CD4-positive, alpha-beta T cell (primary cell): ENCODE results near the gene DAND5. TPM values are rescaled to one million over a fixed set of nuclear protein-coding genes. Genes with fewer than 3 reads are reported as not detected.

Source experiments
- ATAC-seq: fragments of 200-7000 bp; cut with Tn5 transposase; one replicate; pipeline ENCODE4 v1.10.0; 2022; ENCODE audit warnings: mild to moderate bottlenecking; ENCODE audit not compliant: poor library complexity
- CTCF ChIA-PET: fragments of 350-600 bp; sonication (Branson Sonifier 250); formaldehyde crosslinking; loops from one replicate; lab custom pipeline; 2021; ENCODE audit warnings: antibody characterized with exemption, inconsistent platforms; lab: Charles Lee
- POLR2A ChIA-PET: fragments of 350-600 bp; sonication (Branson Sonifier 250); formaldehyde crosslinking; loops from one replicate; lab custom pipeline; 2021; ENCODE audit warnings: antibody characterized with exemption, inconsistent platforms; lab: Charles Lee
- DNase-seq, 14 experiments: peaks; one replicate each; pipeline ENCODE4 v3.0.0-alpha.2; 2013 to 2020; ENCODE audit warnings: mixed read lengths in 2 of 14
- H3K27ac ChIP-seq, 2 donors: one replicate each; pipeline versions ENCODE4 v1.5.1 to v1.7.0; 2013; ENCODE audit warnings: low read length in 2 of 2, low read depth in 1 of 2, mild to moderate bottlenecking in 1 of 2
- H3K27me3 ChIP-seq, 2 experiments: 1 replicate in 1 of 2; 2 replicates in 1 of 2; pipeline versions ENCODE4 v1.6.1 to v1.7.0; 2013; ENCODE audit warnings: low read length in 2 of 2, control low read depth in 1 of 2, mild to moderate bottlenecking in 1 of 2, moderate library complexity in 1 of 2; ENCODE audit not compliant: insufficient read depth in 2 of 2, control insufficient read depth in 1 of 2
- H3K36me3 ChIP-seq: one replicate; pipeline ENCODE4 v1.6.1; 2013; ENCODE audit warnings: low read length, control low read depth; ENCODE audit not compliant: insufficient read depth
- H3K4me1 ChIP-seq: one replicate; pipeline ENCODE4 v1.6.1; 2013; ENCODE audit warnings: low read length, control low read depth; ENCODE audit not compliant: insufficient read depth
- H3K4me3 ChIP-seq: one replicate; pipeline ENCODE4 v1.5.1; 2013; ENCODE audit warnings: mild to moderate bottlenecking, low read length, moderate library complexity
- H3K9me3 ChIP-seq, 2 experiments: 1 replicate in 1 of 2; 2 replicates in 1 of 2; pipeline versions ENCODE4 v1.6.1 to v1.7.0; 2013; ENCODE audit warnings: low read length in 2 of 2, mild to moderate bottlenecking in 2 of 2, control low read depth in 1 of 2, moderate library complexity in 1 of 2; ENCODE audit not compliant: control insufficient read depth in 1 of 2, insufficient read depth in 1 of 2
- H3K27ac Mint-ChIP-seq: one replicate; pipeline ENCODE4 v1.8.0; 2020; ENCODE audit warnings: mixed read lengths
- H3K27me3 Mint-ChIP-seq: one replicate; pipeline ENCODE4 v1.8.0; 2021; ENCODE audit warnings: mixed read lengths
- H3K36me3 Mint-ChIP-seq: one replicate; pipeline ENCODE4 v1.8.0; 2021; ENCODE audit warnings: low read depth, mixed read lengths
- H3K4me1 Mint-ChIP-seq: one replicate; pipeline ENCODE4 v1.8.0; 2021; ENCODE audit warnings: low read depth, mixed read lengths
- H3K4me3 Mint-ChIP-seq: one replicate; pipeline ENCODE4 v1.8.0; 2020; ENCODE audit warnings: mild to moderate bottlenecking, mixed read lengths
- H3K9me3 Mint-ChIP-seq: one replicate; pipeline ENCODE4 v1.8.0; 2020; ENCODE audit warnings: mixed read lengths
- CTCF ChIP-seq: fragments of 200-600 bp; IDR thresholded peaks from one replicate; pipeline ENCODE4 v1.8.0; 2022; ENCODE audit warnings: antibody characterized with exemption, mild to moderate bottlenecking
- intact Hi-C, 2 experiments: fragments of 100-400 bp; cut with DNase I in 1 of 2; cut with micrococcal nuclease in 1 of 2; formaldehyde crosslinking; loops; one replicate each; pipeline versions ENCODE4 v1.15.1 to v1.9.0; 2023 to 2025; cut with DNase I, micrococcal nuclease
- total RNA-seq, 174 experiments: library from RNA in 2 of 174; stranded (reverse) in 2 of 174; gene quantifications; one replicate each; pipeline ENCODE4 v1.2.3 and lab custom pipeline; 2021 to 2026

DAND5 gene
- total RNA-seq, 2 experiments from 2014 or later: not detected

- Histone ChIP-seq H3K27me3 (peaks cover 44 to 55% of the 10 kb centered on the region in 2 experiments), H3K9me3 (peaks cover 0 to 25% of the 10 kb centered on the region in 2 experiments)
- intact Hi-C loops: no loop called here
Measured at GRCh38 chr19:13016245-13016627, 46.9 kb downstream of the DAND5 start.

GRCh38 chr19:13016628-13017305 lies 47.4 kb downstream of the DAND5 start:
- TF ChIP-seq CTCF: no peak
- peaks cover 19% of the 10 kb centered on the region for H3K4me1 Mint-ChIP-seq

More at GRCh38 chr19:13016245-13016627, 46.9 kb downstream of the DAND5 start:
- no peak for ATAC-seq
- POLR2A ChIA-PET: no interaction called here
- H3K4me3 Mint-ChIP-seq: no peak overlapping the region
- peaks cover 19% of the 10 kb centered on the region for H3K4me1 Mint-ChIP-seq
- no peak overlapping the region for H3K27ac Mint-ChIP-seq
- no peak for DNase-seq
- H3K4me3 ChIP-seq: no peak overlapping the region
- no peaks in the 10 kb centered on the region for H3K9me3 Mint-ChIP-seq
- TF ChIP-seq CTCF: no peak
- CTCF ChIA-PET: no interaction called here
- H3K4me1 ChIP-seq: peaks cover 33% of the 10 kb centered on the region
- no peak overlapping the region for H3K27ac ChIP-seq
- H3K36me3 ChIP-seq: no peaks in the 10 kb centered on the region
- peaks cover 83% of the 10 kb centered on the region for H3K27me3 Mint-ChIP-seq
- H3K36me3 Mint-ChIP-seq: no peaks in the 10 kb centered on the region

GRCh38 chr19:13017306-13018034 lies 48.1 kb downstream of the DAND5 start:
- Histone ChIP-seq H3K27ac (no peak overlapping the region), H3K4me3 (no peak overlapping the region), H3K4me1 (peaks cover 23% of the 10 kb centered on the region), H3K9me3 (peaks cover 0 to 15% of the 10 kb centered on the region in 2 experiments), H3K27me3 (peaks cover 31 to 44% of the 10 kb centered on the region in 2 experiments), H3K36me3 (no peaks in the 10 kb centered on the region)
- Mint-ChIP-seq H3K9me3 (no peaks in the 10 kb centered on the region), H3K36me3 (no peaks in the 10 kb centered on the region), H3K4me3 (no peak overlapping the region), H3K4me1 (peaks cover 17% of the 10 kb centered on the region), H3K27ac (no peak overlapping the region), H3K27me3 (peaks cover 84% of the 10 kb centered on the region)
- ATAC-seq (no peak), DNase-seq (no peak)
- no peak for TF ChIP-seq CTCF
- ChIA-PET CTCF (no interaction called here), POLR2A (no interaction called here)
- intact Hi-C loops: no loop called here

More at GRCh38 chr19:13016628-13017305, 47.4 kb downstream of the DAND5 start:
- peaks cover 38 to 49% of the 10 kb centered on the region in 2 experiments for H3K27me3 ChIP-seq
- peaks cover 29% of the 10 kb centered on the region for H3K4me1 ChIP-seq
- no peak overlapping the region for H3K4me3 ChIP-seq
- DNase-seq (no peak), ATAC-seq (no peak)
- Mint-ChIP-seq H3K27ac (no peak overlapping the region), H3K4me3 (no peak overlapping the region), H3K36me3 (no peaks in the 10 kb centered on the region), H3K27me3 (peaks cover 82% of the 10 kb centered on the region), H3K9me3 (no peaks in the 10 kb centered on the region)
- no peak overlapping the region for H3K27ac ChIP-seq
- CTCF ChIA-PET: no interaction called here
- no peaks in the 10 kb centered on the region for H3K36me3 ChIP-seq
- intact Hi-C loops: no loop called here
- POLR2A ChIA-PET: no interaction called here
- H3K9me3 ChIP-seq: peaks cover 0 to 22% of the 10 kb centered on the region in 2 experiments
